K562 (cell line): ENCODE results near the gene PPP1R37. TPM values are rescaled to one million over a fixed set of nuclear protein-coding genes. Genes with fewer than 3 reads are reported as not detected.

Experiments
- FOS ChIP-seq: IDR thresholded peaks from 3 replicates; pipeline ENCODE4 v1.6.1; 2011; ENCODE audit not compliant: insufficient read length; ENCODE audit errors: extremely low read depth
- FOXK2 ChIP-seq, 2 experiments: fragments of 450-650 bp; IDR thresholded peaks in 1 of 2; conservative IDR thresholded peaks in 1 of 2; 2 replicates each; pipeline ENCODE4 v1.6.1; 2016; ENCODE audit warnings: low read depth in 2 of 2, mild to moderate bottlenecking in 1 of 2
- GABPB1 ChIP-seq: sonication (generic); formaldehyde crosslinking; IDR thresholded peaks from 2 replicates; pipeline ENCODE4 v1.8.0; 2022; ENCODE audit warnings: mild to moderate bottlenecking, missing genetic modification reagents
- HDGF ChIP-seq: fragments of 450-650 bp; IDR thresholded peaks from 2 replicates; pipeline ENCODE4 v1.6.1; 2016
- HSF4 ChIP-seq: fragments of 250-450 bp; sonication (Bioruptor Pico); IDR thresholded peaks from 2 replicates; pipeline ENCODE4 v2.1.2; 2022; ENCODE audit warnings: mild to moderate bottlenecking, moderate library complexity, borderline replicate concordance
- KDM1A ChIP-seq, 2 experiments: fragments of 450-650 bp; IDR thresholded peaks; 2 replicates each; pipeline ENCODE4 v1.6.1; 2016; ENCODE audit warnings: mild to moderate bottlenecking in 2 of 2
- KLF6 ChIP-seq: fragments of 250-450 bp; sonication (Bioruptor Pico); IDR thresholded peaks from 2 replicates; pipeline ENCODE4 v1.4.0; 2020; ENCODE audit warnings: mild to moderate bottlenecking, moderate library complexity, borderline replicate concordance
- LEF1 ChIP-seq: fragments of 450-650 bp; IDR thresholded peaks from 2 replicates; pipeline ENCODE4 v1.6.1; 2016; ENCODE audit warnings: mild to moderate bottlenecking
- MTF1 ChIP-seq: fragments of 250-450 bp; sonication (Bioruptor Pico); IDR thresholded peaks from 2 replicates; pipeline ENCODE4 v1.9.0; 2021; ENCODE audit warnings: moderate library complexity, mild to moderate bottlenecking, inconsistent platforms, borderline replicate concordance
- POLR2G ChIP-seq: fragments of 200-400 bp; formaldehyde crosslinking; IDR thresholded peaks from 2 replicates; pipeline ENCODE4 v1.6.1; 2017; ENCODE audit warnings: low read depth, mild to moderate bottlenecking, antibody characterized with exemption, low read length, moderate library complexity
- SIN3A ChIP-seq, 2 experiments: fragments of 150-350 bp in 1 of 2; IDR thresholded peaks; 2 replicates each; pipeline ENCODE4 v1.6.1; 2011 to 2016; ENCODE audit warnings: borderline replicate concordance in 2 of 2, low read depth in 2 of 2, low read length in 2 of 2, mild to moderate bottlenecking in 2 of 2, moderate library complexity in 2 of 2; ENCODE audit not compliant: control insufficient read depth in 1 of 2
- SP2 ChIP-seq: IDR thresholded peaks from 2 replicates; pipeline ENCODE4 v1.6.1; 2011; ENCODE audit warnings: mild to moderate bottlenecking, low read depth, low read length, moderate library complexity; ENCODE audit not compliant: poor library complexity, severe bottlenecking; ENCODE audit errors: extremely low read depth
- SRF ChIP-seq, 2 experiments: fragments of 250-450, 450-650 bp in 1 of 2; sonication (Bioruptor Pico) in 1 of 2; sonication (generic) in 1 of 2; formaldehyde crosslinking; IDR thresholded peaks; 2 replicates each; pipeline versions ENCODE4 v1.5.0 to v1.5.1; 2020 to 2022; ENCODE audit warnings: mild to moderate bottlenecking in 1 of 2, missing genetic modification reagents in 1 of 2
- ZNF23 ChIP-seq: fragments of 250-450 bp; sonication (Bioruptor Pico); IDR thresholded peaks from 2 replicates; pipeline ENCODE4 v1.4.0; 2020; ENCODE audit warnings: mild to moderate bottlenecking
- ZNF431 ChIP-seq: sonication (generic); formaldehyde crosslinking; IDR thresholded peaks from 2 replicates; pipeline ENCODE4 v1.8.0; 2022; ENCODE audit warnings: mild to moderate bottlenecking, missing genetic modification reagents
- polyA plus RNA-seq, 8 experiments: library from polyadenylated mRNA; depleted of rRNA in 4 of 8; stranded (reverse) in 5 of 8; unstranded in 3 of 8; fragments of >200 nt; fragmentation: Nextera tagmentation in 2 of 8; fragmentation: Illumina TruSeq in 1 of 8; extraction: Ambion mirVana in 2 of 8; extraction: Trizol in 1 of 8; gene quantifications; 2 replicates each; pipeline versions ENCODE4 v1.2.1 to v1.2.3, GENCODE V29; 2011 to 2014; ENCODE audit warnings: inconsistent platforms in 1 of 8, missing spikeins in 1 of 8
- total RNA-seq, 7 experiments: library from RNA; depleted of rRNA in 6 of 7; stranded (reverse); fragments of >200 nt in 6 of 7; fragmentation: Illumina TruSeq in 2 of 7; extraction: Trizol in 2 of 7; gene quantifications; 2 replicates each; pipeline versions ENCODE4 v1.2.1 to v1.2.3, GENCODE V29; 2011 to 2021; ENCODE audit warnings: low replicate concordance in 1 of 7
- TF ChIP-seq, protein P1 (sequence below), 2 experiments: fragments of 450-650 bp; IDR thresholded peaks; 2 replicates each; pipeline ENCODE4 v1.6.1; 2016; ENCODE audit warnings: mild to moderate bottlenecking in 2 of 2, borderline replicate concordance in 1 of 2, low read depth in 1 of 2, moderate library complexity in 1 of 2
- TF ChIP-seq, protein P2 (sequence below): fragments of 450-650 bp; IDR thresholded peaks from 2 replicates; pipeline ENCODE4 v1.6.1; 2017; ENCODE audit warnings: antibody characterized with exemption

Gene PPP1R37
- total and polyA plus RNA-seq, 9 of the 15 experiments (the other 6 are each of a cell fraction or from before 2014, with no cell fraction given), result 0.04 to 20.3 (median 7.3) TPM

DNA sequence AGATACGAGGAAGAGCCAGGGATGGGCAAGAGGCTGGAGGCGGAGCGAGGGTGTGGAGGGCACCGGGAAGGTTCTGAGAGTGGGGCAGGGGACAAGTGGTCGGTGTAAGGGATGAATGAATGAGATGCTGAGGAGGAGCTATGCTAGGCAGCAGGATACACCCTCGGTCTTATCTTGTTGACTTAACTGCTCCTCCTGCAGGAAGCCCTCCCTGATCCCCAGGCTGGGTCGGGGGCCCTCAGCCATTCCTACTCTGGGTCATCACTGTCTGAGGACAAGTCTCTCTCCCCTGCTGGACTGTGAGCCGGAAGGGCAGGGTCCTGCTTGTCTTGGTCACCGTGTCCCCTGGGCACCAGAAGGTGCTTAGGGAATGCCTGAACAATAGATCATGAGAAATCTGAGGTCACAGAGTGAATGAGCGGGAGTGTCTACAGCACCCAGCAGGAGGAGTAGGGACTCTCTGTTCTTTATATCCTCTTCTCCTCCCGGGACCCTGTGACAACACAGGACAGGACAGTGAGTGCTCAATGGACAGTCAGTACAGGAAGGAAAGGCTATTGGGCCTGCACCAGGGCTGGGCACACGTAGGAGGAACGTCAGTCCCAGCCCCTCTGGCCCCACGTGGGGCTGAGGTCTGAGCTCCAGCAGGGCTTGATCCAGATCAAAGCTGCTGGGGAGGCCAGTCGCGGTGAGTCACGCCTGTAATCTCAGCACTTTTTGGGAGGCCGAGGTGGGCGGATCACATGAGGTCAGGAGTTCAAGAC, 61.3 kb downstream of the PPP1R37 start (continued):
- TF ChIP-seq, protein P1, sequence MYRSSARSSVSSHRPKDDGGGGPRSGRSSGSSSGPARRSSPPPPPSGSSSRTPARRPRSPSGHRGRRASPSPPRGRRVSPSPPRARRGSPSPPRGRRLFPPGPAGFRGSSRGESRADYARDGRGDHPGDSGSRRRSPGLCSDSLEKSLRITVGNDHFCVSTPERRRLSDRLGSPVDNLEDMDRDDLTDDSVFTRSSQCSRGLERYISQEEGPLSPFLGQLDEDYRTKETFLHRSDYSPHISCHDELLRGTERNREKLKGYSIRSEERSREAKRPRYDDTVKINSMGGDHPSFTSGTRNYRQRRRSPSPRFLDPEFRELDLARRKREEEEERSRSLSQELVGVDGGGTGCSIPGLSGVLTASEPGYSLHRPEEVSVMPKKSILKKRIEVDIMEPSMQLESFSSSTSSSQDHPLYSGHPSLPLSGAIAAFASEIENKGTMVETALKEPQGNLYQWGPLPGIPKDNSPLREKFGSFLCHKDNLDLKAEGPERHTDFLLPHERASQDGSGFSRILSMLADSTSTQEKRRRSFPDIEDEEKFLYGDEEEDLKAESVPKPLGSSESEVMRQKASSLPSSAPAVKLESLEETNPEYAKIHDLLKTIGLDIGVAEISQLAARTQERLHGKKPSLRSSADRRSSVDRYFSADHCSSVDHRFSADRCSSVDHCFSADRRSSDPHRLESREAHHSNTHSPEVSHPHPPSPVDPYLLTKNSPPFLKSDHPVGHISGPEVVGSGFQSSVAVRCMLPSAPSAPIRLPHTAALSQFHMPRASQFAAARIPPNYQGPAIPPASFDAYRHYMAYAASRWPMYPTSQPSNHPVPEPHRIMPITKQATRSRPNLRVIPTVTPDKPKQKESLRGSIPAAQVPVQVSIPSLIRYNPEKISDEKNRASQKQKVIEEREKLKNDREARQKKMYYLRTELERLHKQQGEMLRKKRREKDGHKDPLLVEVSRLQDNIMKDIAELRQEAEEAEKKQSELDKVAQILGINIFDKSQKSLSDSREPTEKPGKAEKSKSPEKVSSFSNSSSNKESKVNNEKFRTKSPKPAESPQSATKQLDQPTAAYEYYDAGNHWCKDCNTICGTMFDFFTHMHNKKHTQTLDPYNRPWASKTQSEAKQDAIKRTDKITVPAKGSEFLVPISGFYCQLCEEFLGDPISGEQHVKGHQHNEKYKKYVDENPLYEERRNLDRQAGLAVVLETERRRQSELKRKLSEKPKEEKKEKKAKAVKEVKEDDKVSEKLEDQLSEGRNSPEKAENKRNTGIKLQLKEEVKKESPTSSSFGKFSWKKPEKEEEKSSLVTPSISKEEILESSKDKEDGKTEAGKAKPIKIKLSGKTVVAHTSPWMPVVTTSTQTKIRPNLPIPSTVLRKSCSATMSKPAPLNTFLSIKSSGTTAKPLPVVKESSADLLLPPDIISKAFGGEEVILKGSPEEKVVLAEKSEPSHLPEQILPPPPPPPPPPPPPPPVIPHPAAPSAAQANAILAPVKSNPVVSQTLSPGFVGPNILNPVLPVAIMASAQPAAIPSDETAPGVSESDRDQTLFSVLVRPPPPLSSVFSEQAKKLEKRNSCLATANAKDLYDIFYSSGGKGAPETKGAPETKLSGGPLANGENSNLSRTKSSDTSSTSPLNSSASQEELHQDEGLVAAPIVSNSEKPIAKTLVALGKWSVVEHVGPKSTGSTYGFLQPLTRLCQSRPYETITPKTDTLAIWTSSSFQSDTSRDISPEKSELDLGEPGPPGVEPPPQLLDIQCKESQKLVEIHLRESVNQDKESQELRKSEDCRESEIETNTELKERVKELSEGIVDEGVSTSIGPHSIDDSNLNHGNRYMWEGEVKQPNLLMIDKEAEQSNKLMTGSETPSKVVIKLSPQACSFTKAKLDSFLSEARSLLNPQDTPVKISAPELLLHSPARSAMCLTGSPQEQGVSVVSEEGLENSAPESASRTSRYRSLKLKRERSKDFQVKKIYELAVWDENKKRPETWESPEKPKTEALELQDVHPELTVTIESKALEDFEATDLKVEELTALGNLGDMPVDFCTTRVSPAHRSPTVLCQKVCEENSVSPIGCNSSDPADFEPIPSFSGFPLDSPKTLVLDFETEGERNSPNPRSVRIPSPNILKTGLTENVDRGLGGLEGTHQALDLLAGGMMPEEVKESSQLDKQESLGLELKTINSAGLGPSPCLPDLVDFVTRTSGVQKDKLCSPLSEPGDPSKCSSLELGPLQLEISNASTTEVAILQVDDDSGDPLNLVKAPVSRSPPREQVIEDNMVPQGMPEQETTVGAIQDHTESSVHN (IDR thresholded peaks at IDR 0.05; ENCODE audit: borderline replicate concordance in 1 of 2, low read depth in 1 of 2), result peak in 1 of 2 experiments; percentile 76; a peak in 1 of 4 replicates
- TF ChIP-seq KLF6 (CRISPR knock-in tag) (0 out of 2 replicates have a peak, but pooled peaks have one; percentile 15), FOS (peak; percentile 1), ZNF431 (no peak), GABPB1 (CRISPR knock-in tag) (0 out of 2 replicates have a peak, but pooled peaks have one; percentile 12), POLR2G (no peak), MTF1 (CRISPR knock-in tag) (0 out of 2 replicates have a peak, but pooled peaks have one; percentile 13), ZNF23 (CRISPR knock-in tag) (no peak), SP2 (no peak), SIN3A (IDR thresholded peaks at IDR 0.05; ENCODE audit: borderline replicate concordance in 2 of 2, control insufficient read depth in 1 of 2, low read depth in 2 of 2, low read length in 2 of 2) (peak in 1 of 2 experiments; percentile 51; a peak in 1 of 4 replicates), FOXK2 (conservative IDR thresholded peaks at IDR 0.05 in 1 of 2, IDR thresholded peaks at IDR 0.05 in 1 of 2; ENCODE audit: low read depth in 2 of 2) (no peak), LEF1 (peak; percentile 92), KDM1A (IDR thresholded peaks at IDR 0.05) (peak; percentile 100), SRF (CRISPR knock-in tag; IDR thresholded peaks at IDR 0.05) (no peak), HSF4 (no peak), HDGF (0 out of 2 replicates have a peak, but pooled peaks have one; percentile 71)
- TF ChIP-seq, protein P2, sequence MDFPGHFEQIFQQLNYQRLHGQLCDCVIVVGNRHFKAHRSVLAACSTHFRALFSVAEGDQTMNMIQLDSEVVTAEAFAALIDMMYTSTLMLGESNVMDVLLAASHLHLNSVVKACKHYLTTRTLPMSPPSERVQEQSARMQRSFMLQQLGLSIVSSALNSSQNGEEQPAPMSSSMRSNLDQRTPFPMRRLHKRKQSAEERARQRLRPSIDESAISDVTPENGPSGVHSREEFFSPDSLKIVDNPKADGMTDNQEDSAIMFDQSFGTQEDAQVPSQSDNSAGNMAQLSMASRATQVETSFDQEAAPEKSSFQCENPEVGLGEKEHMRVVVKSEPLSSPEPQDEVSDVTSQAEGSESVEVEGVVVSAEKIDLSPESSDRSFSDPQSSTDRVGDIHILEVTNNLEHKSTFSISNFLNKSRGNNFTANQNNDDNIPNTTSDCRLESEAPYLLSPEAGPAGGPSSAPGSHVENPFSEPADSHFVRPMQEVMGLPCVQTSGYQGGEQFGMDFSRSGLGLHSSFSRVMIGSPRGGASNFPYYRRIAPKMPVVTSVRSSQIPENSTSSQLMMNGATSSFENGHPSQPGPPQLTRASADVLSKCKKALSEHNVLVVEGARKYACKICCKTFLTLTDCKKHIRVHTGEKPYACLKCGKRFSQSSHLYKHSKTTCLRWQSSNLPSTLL, result no peak
